ENCODE measurements around the gene MPC2.

The MPC2 gene

DNA sequence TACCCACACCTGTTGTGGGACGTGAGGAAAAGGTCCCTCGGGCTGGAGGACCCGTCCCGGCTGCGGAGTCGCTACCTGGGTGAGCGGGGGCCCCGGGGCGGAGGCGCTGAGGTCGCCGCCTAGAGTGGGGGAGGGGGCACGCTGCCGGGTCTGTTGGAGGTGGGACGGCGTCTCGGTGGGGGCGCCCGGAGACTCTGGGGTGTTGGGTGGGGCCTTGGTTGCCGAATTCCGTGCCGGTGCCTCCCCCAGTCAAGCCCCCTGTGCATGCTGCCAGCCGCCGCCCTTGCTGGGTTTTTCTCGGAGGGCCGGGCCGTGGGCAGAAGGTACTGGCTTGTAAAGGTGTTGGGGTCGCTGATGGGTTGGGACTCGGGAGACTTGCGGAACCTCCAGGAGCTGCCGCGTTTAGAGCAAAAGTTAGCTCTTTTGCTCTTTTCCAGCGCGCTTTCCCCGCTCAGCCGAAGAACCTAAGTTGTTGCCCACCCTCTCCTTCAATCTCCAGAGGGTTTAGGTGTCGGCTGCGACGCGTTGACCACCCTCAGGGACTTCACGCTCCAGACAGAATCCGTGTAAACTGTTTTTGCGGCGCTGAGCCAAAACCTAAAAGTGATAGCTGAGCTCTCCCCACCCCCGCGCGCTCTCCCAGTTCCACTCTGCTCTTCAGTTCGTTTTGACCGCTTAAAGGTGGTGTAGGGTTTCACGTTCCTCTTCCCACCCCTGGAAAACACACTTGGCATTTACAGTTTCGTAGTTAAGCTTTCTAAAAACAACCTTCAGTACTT is at the start of gene MPC2:
Gene MPC2, minus strand, starts transcription at position 143 of the 779 bp plus-strand sequence. CDS start 1,231 bp downstream, outside the sequence.
- peak; percentile 45 to 70 for DNase-seq

DNA sequence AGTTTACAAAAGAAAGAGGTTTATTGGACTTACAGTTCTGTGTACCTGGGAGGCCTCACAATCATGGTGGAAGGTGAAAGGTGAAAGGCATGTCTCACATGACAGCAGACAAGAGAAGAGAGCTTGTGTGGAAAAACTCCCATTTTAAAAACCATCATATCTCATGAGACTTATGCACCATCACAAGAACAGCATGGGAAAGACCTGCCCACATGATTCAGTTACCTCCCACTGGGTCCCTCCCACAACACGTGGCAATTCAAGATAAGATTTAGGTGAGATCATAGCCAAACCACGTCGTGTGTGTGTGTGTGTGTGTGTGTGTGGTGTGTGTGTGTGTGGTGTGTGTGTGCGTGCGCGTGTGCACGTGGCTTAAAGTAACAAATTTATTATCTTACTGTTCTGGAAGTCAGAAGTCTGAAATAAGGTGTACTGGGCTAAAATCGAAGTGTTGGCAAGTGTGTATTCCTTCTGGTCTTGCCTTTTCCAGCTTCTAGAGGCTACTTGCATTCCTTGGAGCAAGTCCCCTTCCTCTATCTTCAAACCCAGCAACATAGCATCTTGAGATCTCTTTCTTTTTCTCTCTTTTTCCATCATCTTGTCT is 48.1 kb upstream of the MPC2 start:
- no peak for DNase-seq

DNA sequence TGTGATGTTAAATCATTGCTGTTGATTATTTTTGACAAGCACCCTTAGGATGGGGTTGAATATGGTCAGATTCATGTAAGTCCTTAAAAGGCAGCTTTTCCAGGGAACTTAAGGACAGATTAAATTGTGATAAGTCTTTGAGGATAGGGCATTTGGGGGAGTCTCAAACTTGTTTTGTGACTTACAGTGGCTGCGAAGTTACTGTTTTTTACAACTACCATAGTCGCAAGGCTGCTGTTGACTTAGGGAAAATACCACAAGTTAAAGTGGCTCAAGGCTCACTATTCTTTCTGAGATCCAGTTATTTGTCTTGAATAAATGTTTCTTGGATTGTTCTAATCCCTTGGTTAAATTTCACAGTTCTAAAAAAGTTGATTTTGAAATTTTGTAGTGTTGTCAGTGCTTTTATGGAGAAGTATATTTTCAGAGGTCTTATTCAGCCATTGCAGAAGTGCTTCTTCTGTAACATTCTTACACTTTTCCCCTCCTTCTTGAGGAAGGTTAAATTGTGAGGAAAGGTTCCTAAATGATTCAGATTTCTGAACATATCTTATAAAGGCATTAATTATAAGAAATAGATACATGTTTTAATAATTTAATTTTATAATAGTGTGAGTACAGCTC is 47.0 kb upstream of the MPC2 start:
- DNase-seq, result no peak

DNA sequence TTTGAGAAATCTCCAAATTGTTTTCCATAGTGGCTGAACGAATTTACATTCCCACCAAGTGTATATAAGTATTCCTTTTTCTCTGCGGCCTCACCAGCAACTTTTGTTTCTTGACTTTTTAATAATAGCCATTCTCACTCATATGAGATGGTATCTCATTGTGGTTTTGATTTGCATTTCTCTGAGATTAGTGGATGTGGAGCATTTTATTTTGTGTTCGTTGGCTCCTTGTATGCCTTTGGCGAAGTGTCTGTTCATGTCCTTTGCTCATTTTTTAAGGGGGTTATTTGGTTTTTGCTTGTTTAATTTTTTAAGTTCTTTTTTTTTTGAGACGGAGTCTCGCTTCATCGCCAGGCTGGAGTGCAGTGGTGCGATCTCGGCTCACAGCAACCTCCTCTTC is 45.1 kb upstream of the MPC2 start:
- no peak for DNase-seq

DNA sequence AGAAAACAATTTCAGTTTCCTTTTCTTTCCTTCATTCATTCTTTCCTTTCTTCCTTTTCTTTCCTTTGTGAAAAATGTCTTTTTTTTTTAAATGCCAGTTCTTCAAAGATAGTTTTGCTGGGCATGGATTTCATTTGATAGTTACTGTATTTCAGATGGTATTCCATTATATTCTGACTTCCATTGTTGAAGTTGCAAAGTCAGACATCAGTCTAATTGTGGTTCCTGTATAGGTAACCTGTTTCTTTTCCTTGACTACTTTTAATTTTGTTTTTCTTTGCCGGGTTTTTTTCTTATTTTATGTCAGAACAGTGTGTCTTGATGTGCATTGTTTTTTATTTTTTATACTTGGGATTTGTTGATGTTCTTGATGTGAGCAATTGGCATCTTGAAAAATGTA is 40.4 kb upstream of the MPC2 start:
- DNase-seq, result no peak

DNA sequence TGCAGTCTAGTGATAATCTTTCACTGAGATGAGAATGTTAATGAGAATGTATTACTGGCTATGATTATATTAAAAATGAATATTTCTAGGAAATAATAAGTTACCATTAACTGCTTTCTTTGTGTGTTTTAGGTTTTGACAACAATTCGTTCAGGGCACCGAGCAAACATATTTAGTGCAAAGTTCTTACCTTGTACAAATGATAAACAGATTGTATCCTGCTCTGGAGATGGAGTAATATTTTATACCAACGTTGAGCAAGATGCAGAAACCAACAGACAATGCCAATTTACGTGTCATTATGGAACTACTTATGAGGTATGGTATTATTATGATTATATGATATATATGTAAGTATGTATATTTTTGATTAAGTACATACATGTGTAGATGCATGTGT is 37.8 kb upstream of the MPC2 start:
- DNase-seq, result no peak

DNA sequence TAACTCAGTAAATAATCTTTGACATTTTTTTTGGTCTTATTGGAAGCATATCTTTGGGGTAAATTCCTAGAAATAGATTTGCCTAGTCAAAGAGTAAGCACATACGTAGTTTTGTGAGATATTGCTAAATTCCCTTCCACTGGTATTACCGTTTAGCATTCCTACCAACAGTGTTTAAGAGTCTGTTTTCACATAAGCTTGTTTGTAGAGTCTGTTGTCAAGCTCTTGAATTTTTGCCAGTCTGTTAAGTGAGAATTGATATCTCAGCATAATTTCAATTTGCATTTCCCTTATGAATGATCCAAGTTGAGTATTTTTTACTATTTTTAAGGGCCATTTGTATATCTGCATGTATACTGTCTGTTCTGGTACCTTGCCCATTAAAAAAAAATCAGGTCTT is 37.0 kb upstream of the MPC2 start:
- DNase-seq, result no peak

DNA sequence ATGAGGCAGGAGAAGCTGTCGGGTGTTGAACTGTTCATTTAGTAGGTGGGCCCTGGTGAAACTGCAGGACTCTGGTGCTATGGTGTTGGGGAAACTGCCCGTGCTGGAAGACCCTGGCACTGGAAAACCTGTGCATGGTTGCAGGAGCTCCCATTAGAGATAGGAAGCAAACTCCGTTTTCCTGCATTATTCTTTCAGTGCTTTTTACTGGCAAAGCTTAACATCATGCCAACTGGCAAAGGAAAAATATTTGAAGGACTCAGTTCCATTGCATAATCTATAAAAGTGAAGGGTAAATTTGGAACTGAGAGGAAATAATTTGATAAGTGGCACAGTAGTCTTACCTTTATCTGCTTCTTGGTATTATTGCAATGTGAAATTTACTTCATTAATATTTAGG is 31.7 kb upstream of the MPC2 start:
- DNase-seq, result no peak

DNA sequence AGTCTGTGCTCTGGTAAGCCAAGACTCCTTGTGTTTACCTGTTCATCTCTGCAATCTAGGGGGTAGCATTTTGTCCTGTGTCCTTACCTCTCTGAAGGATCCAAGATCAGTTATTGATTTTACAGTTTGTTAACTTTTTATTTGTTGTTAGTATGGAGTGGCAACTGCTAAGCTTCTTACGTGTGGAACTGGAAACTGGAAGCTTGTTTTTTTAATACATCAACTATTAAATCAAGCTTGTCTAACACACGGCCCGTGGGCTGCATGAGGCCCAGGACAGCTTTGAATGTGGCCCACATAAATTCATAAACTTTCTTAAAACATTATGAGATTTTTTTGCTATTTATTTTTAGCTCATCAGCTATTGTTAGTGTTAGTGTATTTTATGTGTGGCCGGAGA is 29.2 kb upstream of the MPC2 start:
- DNase-seq, result no peak

DNA sequence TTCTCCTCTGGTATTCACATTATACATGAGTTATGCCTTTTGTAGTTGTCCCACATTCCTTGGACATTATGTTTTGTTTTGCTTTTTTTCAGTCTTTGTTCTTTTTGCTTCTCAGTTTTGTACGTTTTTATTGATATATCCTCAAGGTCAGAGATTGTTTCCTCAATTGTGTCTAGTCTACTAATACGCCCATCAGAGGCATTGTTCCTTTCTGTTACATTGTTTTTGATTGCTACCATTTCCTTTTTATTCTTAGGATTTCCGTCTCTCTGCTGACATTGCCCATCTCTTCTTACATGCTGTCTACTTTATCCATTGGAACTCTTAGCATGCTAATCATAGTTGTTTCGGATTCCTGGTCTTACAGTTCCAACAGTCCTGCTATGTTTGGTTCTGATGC is 27.8 kb upstream of the MPC2 start:
- DNase-seq, result no peak

DNA sequence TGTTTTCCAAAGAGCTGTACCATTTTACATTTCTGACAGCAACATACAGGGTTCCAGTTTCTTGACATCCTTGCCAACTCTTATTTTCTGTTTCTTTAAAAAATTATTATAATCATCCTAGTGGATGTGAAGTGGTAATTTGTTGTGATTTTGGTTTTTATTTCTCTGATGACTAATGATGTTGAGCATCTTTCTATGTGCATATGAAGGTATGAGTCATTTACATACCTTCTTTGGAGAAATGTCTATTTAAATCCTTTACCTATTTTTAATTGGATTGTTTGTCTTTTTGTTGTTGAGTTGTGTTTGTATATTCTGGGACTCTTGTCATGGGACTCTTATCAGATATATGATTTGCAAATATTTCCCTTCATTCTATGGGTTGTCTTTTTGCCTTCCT is 20.8 kb upstream of the MPC2 start:
- DNase-seq, result no peak

DNA sequence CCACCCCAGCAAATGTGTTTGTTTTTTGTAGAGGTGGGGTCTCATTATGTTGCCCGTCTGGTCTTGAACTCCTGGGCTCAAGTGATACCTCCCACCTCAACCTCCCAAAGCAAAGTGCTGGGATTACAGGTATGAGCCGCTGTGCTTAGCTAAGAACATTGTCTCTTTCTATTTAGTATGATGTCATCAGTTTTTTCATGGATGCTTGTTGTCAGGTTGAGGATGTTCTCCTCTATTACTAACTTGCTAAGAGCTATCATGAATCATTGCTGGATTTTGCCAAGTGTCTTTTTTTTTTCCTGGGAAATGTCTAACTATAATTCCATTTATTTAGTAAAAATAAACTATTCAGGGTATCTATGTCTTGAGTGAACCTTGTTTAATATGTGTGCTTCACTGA is 19.0 kb upstream of the MPC2 start:
- DNase-seq, result no peak

DNA sequence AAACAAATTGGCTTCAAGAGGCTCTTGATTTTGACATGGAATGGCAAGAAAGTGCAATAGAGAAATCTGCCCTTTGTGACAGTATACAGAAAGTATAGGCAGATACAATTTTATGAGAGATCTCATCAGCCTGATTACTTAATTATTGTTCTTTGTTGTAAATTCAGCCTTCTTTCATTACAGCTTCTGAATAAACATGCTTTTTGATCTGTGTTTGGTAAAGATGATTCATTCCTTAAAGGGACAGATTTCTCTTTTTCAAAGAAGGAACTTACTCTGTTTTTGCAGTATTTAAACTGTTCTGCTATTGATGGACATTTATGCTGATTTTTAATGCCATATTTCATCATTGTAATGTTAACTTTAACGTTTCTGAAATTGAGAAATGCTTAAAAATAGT is 13.7 kb upstream of the MPC2 start:
- DNase-seq, result no peak

DNA sequence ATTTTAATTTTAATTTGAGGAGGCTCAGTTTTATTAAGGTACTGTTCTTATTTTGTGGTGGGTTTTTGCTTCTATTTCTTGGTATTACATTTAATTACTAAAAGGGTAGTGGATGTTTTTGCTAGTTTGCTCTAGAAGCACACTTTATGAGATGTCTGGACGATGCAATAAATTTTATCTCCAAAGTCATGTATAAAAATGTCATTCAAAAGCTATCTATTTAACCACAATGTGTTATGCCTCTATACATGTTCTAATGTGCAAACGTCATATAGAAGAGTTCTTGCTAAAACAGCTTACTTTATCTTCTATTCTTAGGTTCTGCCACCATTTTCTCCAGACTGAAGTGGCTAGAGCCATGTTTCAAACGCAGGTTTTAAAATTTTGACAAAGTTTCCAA is 12.9 kb upstream of the MPC2 start:
- DNase-seq, result no peak

DNA sequence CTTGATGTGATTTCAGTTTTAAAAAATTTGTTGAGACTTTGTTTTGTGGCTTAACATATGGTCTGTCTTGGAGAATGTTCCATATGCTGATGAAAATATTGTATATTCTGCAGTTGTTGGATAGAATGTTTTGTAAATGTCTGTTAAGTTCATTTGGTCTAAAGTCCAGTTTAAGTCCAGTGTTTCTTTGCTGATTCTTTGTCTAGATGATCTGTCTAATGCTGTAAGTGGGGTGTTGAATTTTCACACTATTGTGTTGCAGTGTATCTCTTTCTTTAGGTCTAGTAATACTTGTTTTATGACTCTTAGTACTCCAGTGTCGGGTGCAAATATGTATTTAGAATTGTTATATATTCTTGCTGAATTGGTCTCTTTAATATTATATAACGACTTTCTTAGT is 10.9 kb upstream of the MPC2 start:
- no peak for DNase-seq

DNA sequence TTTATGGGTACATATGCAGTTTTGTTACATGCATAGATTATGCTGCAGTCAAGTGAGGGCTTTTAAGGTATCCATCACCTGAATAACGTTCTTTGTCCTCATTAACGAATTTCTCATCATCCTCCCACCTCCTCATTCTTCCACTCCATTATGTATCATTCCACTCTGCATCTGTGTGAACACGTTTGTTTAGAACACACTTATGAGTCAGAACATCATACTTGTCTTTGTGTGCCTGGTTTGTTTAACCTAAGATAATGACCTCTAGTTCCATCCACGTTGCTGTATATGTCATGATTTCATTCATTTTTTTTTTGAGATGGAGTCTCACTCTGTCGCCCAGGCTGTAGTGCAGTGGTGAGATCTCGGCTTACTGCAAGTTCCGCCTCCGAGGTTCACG is 6.7 kb upstream of the MPC2 start:
- DNase-seq, result no peak

DNA sequence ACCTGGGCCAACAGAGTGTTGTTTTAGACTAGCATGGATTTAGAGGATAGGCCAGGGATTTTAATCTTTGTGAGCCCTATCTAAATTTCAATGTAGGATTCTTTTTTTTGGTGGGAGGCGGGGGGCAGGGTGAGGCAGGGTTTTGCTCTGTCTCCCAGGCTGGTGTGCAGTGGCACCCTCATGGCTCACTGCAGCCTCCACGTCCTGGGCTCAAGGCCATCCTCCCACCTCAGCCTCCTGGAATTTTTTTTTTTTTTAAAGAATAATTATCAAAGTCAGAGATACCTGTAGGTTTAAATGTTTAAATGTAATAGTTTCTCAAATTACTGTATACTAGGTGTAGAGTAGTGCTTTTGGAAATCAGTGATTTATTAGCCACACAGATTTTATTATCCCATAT is 3.4 kb upstream of the MPC2 start:
- DNase-seq, result no peak

DNA sequence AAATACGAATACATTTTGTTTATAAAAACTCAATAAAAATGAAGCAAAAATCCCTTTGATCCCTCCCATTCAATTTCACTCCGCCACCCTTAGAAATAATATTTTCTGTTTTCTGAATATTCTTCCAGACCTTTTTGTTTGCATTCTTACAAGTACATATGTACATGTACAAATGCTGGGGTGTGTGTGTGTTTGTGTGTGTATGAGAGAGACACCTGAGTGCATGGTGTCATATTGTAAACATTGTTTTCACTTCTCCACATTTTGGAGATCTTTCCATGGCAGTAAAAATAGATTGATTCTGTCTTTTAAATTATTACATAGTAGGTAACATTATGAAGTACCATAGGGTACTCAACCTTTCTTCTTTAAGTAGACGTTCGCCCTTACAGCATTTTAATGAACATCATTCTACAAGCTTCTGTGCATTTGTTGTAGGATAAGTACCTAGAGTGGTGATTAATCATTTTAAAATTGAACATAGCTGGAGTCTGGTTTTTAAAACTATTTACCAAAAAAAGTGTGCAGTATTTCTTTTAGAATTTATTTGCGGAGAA is 1.3 kb upstream of the MPC2 start:
- peak in 1 of 2 experiments; percentile 20 for DNase-seq

DNA sequence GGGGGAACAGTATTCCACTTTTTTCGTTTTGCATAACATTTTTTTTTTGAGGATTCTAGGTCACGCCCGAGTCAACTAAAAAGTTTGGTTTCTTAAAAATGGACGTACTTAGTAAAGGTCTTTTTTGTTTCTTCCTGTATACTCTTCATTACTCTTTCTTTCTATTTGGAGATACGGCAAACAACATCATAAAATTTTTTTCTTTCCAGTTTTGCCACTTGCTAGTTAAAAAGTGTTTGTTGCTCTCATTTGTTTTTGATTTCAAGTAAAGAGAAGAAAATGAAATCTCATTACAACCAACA is 788 bp upstream of the MPC2 start:
- no peak for DNase-seq

DNA sequence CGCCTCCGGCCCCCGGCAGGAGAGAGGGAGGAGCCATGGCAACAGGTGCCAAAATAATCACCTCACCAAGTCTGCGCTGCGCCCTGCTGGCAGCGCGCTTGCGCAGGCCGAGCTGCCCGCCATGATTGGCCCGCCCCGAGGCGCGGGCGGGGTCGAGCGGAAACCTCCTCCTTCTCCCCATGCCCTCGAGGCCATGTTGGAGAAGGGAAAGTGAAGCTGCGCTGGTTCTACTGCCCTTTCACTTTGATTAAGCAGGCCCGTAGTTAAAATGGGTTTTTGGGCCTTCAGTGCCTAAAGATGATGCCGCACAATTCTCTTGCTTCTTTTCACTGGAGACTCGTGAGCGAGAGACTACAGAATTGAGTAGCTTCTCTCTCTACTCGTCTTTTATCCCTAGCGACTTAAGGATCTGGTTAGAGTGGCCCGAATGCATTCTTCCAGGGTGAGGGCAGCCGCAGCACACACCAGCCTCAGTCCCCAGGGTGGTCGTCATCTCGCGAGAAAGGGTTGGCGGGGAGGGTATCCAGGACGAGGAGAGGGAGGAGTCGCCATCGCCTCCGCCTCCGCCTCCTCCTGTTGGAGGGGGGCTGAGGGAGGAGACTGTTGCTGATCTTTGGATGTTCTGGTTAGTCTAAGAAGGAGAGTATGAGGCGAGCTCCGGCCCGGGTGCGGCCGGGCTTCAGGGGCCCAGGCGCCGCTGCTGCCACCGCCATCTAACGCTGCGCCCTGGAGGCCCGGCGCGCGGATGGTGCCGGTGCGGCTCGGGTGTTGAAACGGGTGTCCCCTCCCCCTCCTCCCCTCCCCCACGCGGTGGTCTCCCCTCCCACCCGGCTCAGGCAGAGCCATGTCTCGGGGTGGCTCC is 573 bp downstream of the MPC2 start, which contains the start of gene DCAF6:
Gene DCAF6, plus strand, starts transcription at position 616 of the 862 bp plus-strand sequence. Its CDS starts 229 bp downstream, at position 845.
- DNase-seq, result peak; percentile 99

DNA sequence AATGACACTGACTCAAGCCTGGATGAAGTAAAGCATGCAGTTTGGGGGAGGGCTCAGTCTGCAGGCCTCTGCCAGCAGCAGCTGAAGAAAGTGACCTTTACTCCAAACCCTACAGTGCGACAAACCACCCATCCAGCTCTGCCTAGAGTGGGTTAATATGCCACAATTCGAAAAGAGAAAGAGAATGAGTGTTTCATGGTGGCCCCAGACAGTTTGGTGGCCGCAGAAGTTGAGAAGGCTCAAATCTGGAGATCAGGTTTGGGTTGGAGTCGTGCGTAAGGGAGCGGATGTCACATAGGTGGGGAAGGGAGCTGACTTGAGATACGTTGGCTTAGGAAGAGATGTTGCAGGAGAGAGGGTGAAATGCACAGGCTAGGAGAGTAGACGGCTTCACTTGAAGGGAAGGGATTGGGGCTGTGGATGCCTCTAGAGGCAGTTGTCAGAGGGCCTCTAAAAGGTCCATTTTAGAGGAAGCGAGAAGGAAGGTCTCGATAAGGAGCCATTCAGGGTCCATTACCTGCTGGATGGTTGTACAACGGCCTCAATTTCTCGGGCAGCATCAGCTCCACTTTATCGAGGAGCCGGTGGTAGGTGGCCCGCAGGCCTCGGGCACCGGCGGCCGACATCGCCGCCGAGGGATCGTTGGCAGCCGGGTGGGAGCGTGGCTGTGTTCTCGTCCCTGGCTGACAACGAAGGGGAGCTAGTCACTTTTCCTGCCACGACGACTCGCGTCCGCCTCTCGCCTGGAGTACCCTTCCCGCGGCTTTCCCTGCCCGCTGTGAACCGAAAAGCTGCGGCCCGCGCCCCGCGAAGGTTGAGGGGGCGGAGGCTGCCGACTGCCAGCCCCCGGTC is 1.4 kb downstream of the MPC2 start:
- DNase-seq, result peak; percentile 43 to 59

Measured in NCI-H2081 (cell line).